H9 (cell line): ENCODE data around the gene PHF21B. TPM values are rescaled to one million over a fixed set of nuclear protein-coding genes. Genes with fewer than 3 reads are reported as not detected.

Experiments
- DNase-seq: peaks from one replicate; pipeline ENCODE4 v3.0.0-alpha.2; 2017
- H2AFZ ChIP-seq: one replicate; pipeline ENCODE4 v1.6.1; 2013; ENCODE audit warnings: mild to moderate bottlenecking, low read length, control low read depth, moderate library complexity
- H2AK5ac ChIP-seq: 2 replicates; pipeline ENCODE4 v1.6.1; 2013; ENCODE audit warnings: low read length, control low read depth, mixed read lengths; ENCODE audit not compliant: insufficient read length
- H2BK120ac ChIP-seq: one replicate; pipeline ENCODE4 v1.6.1; 2013; ENCODE audit warnings: low read depth, mild to moderate bottlenecking, low read length, control low read depth, inconsistent platforms; ENCODE audit not compliant: poor library complexity, severe bottlenecking
- H2BK12ac ChIP-seq: 2 replicates; pipeline ENCODE4 v1.6.1; 2013; ENCODE audit warnings: low read length, control low read depth, mixed read lengths, low read depth; ENCODE audit not compliant: insufficient read length
- H2BK15ac ChIP-seq: 2 replicates; pipeline ENCODE4 v1.6.1; 2013; ENCODE audit warnings: low read depth, low read length, control low read depth
- H2BK20ac ChIP-seq: one replicate; pipeline ENCODE4 v1.6.1; 2013; ENCODE audit warnings: low read depth, mild to moderate bottlenecking, low read length, control low read depth, inconsistent platforms; ENCODE audit not compliant: poor library complexity, severe bottlenecking
- H2BK5ac ChIP-seq: 2 replicates; pipeline ENCODE4 v1.6.1; 2013; ENCODE audit warnings: low read length, control low read depth, mixed read lengths; ENCODE audit not compliant: insufficient read length
- H3K14ac ChIP-seq: 2 replicates; pipeline ENCODE4 v1.6.1; 2013; ENCODE audit warnings: low read length, control low read depth; ENCODE audit not compliant: insufficient read depth
- H3K18ac ChIP-seq: 2 replicates; pipeline ENCODE4 v1.6.1; 2013; ENCODE audit warnings: low read depth, mild to moderate bottlenecking, mixed read lengths, low read length, control low read depth; ENCODE audit not compliant: insufficient read length
- H3K23ac ChIP-seq: 2 replicates; pipeline ENCODE4 v1.6.1; 2013; ENCODE audit warnings: low read length, control low read depth, mixed read lengths, low read depth; ENCODE audit not compliant: insufficient read length
- H3K23me2 ChIP-seq: 2 replicates; pipeline ENCODE4 v1.6.1; 2013; ENCODE audit warnings: low read depth, mild to moderate bottlenecking, mixed read lengths, low read length, control low read depth; ENCODE audit not compliant: insufficient read length, poor library complexity, severe bottlenecking
- H3K27ac ChIP-seq: 2 replicates; pipeline ENCODE4 v1.5.1; 2013; ENCODE audit warnings: low read length, control low read depth, mixed read lengths, low read depth; ENCODE audit not compliant: insufficient read length
- H3K27me3 ChIP-seq: 2 replicates; pipeline ENCODE4 v1.6.1; 2013; ENCODE audit warnings: low read length, control low read depth, inconsistent platforms; ENCODE audit not compliant: insufficient read depth
- H3K4ac ChIP-seq: 2 replicates; pipeline ENCODE4 v1.6.1; 2013; ENCODE audit warnings: low read depth, mild to moderate bottlenecking, control low read depth, inconsistent platforms, low read length, moderate library complexity
- H3K4me1 ChIP-seq: 2 replicates; pipeline ENCODE4 v1.6.1; 2013; ENCODE audit warnings: low read length, control low read depth, inconsistent platforms; ENCODE audit not compliant: insufficient read depth
- H3K4me2 ChIP-seq: 2 replicates; pipeline ENCODE4 v1.6.1; 2013; ENCODE audit warnings: low read length, control low read depth, mixed read lengths; ENCODE audit not compliant: insufficient read length, insufficient read depth
- H3K56ac ChIP-seq: 2 replicates; pipeline ENCODE4 v1.6.1; 2013; ENCODE audit warnings: low read depth, mild to moderate bottlenecking, mixed read lengths, low read length, control low read depth; ENCODE audit not compliant: insufficient read length
- H3K79me1 ChIP-seq: 2 replicates; pipeline ENCODE4 v1.6.1; 2013; ENCODE audit warnings: low read depth, mild to moderate bottlenecking, moderate library complexity, low read length, control low read depth, inconsistent platforms; ENCODE audit not compliant: insufficient read depth, poor library complexity, severe bottlenecking
- H3K79me2 ChIP-seq: 2 replicates; pipeline ENCODE4 v1.6.1; 2013; ENCODE audit warnings: low read length, control low read depth, inconsistent platforms; ENCODE audit not compliant: insufficient read depth
- H3K9ac ChIP-seq: 2 replicates; pipeline ENCODE4 v1.6.1; 2013; ENCODE audit warnings: low read length, control low read depth, mixed read lengths; ENCODE audit not compliant: insufficient read length; ENCODE audit errors: extremely low read depth
- H3K9me3 ChIP-seq: one replicate; pipeline ENCODE4 v1.6.1; 2013; ENCODE audit warnings: low read depth, low read length, inconsistent platforms; ENCODE audit not compliant: control insufficient read depth
- H3T11ph ChIP-seq: one replicate; pipeline ENCODE4 v1.6.1; 2013; ENCODE audit warnings: mild to moderate bottlenecking, low read length, control low read depth, inconsistent platforms
- H4K20me1 ChIP-seq: one replicate; pipeline ENCODE4 v1.6.1; 2013; ENCODE audit not compliant: control insufficient read depth, insufficient read length, insufficient read depth
- H4K5ac ChIP-seq: 2 replicates; pipeline ENCODE4 v1.6.1; 2013; ENCODE audit warnings: low read depth, mild to moderate bottlenecking, mixed read lengths, low read length, control low read depth; ENCODE audit not compliant: insufficient read length
- H4K8ac ChIP-seq: replicated peaks from 2 replicates; pipeline ENCODE4 v1.6.1; 2013; ENCODE audit warnings: low read length, control low read depth, mixed read lengths, low read depth; ENCODE audit not compliant: insufficient read length
- H4K91ac ChIP-seq: 2 replicates; pipeline ENCODE4 v1.6.1; 2013; ENCODE audit warnings: low read depth, mild to moderate bottlenecking, moderate library complexity, mixed read lengths, low read length, control low read depth; ENCODE audit not compliant: insufficient read length
- H3K27ac Mint-ChIP-seq, 3 experiments: 2 replicates in 2 of 3; 3 replicates in 1 of 3; pipeline ENCODE4 v1.8.0; 2020 to 2021; ENCODE audit warnings: mixed read lengths in 3 of 3, mild to moderate bottlenecking in 1 of 3, moderate library complexity in 1 of 3
- H3K27me3 Mint-ChIP-seq: 2 replicates; pipeline ENCODE4 v1.8.0; 2021; ENCODE audit warnings: low read depth, mild to moderate bottlenecking, moderate library complexity, mixed read lengths
- H3K36me3 Mint-ChIP-seq, 3 experiments: 2 replicates in 2 of 3; 3 replicates in 1 of 3; pipeline ENCODE4 v1.8.0; 2020 to 2021; ENCODE audit warnings: low read depth in 3 of 3, mixed read lengths in 3 of 3; ENCODE audit not compliant: insufficient read depth in 1 of 3
- H3K4me1 Mint-ChIP-seq, 2 experiments: 2 replicates each; pipeline ENCODE4 v1.8.0; 2020; ENCODE audit warnings: mixed read lengths in 2 of 2
- H3K4me3 Mint-ChIP-seq, 2 experiments: 2 replicates in 1 of 2; 3 replicates in 1 of 2; pipeline ENCODE4 v1.8.0; 2020 to 2021; ENCODE audit warnings: mild to moderate bottlenecking in 2 of 2, mixed read lengths in 2 of 2, moderate library complexity in 1 of 2
- H3K9me3 Mint-ChIP-seq, 2 experiments: 2 replicates in 1 of 2; 3 replicates in 1 of 2; pipeline ENCODE4 v1.8.0; 2020; ENCODE audit warnings: mild to moderate bottlenecking in 2 of 2, mixed read lengths in 2 of 2, moderate library complexity in 1 of 2
- WGBS: extraction: QIAGEN DNeasy Blood & Tissue Kit; methylation state at CpG from one replicate; pipeline ENCODE4 v1.1.7; 2013; ENCODE audit warnings: missing lambda C conversion rate, low lambda C conversion rate, mixed read lengths; ENCODE audit not compliant: insufficient read length; ENCODE audit errors: extremely low coverage; 5-methylcytosine and 5-hydroxymethylcytosine counted together
- total RNA-seq: library from RNA; stranded (reverse); gene quantifications from 2 replicates; pipeline ENCODE4 v1.2.1, GENCODE V29; 2021
- TF ChIP-seq, protein P1 (sequence below): fragments of 200-600 bp; sonication (generic); conservative IDR thresholded peaks from 3 replicates; pipeline ENCODE4 v1.8.0; 2021; ENCODE audit warnings: antibody characterized with exemption, mild to moderate bottlenecking

Gene PHF21B
- total RNA-seq, 1 experiment from 2014 or later = 60.3 TPM

DNA sequence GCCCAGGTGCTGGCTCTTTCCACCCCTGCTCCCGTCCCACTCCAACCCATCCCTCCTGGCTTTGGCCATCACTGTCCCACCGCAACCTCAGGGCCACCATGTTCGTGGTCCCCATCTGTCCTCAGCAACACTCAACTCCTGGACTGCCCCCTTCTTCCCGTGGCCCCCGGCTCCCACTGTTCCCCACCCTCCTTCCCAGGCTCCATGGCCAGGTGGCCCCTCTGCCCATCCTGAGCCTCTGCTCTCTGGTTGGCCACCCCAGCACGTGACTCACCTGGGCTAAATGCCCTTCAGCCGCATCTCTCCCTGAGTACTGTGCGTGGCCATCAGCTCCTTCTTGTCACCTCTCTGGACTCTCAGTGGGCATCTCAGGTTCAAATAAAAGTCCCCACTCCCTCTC, 41.6 kb upstream of the PHF21B start:
- Histone ChIP-seq H3T11ph (no peak overlapping the region), H2BK5ac (no peak overlapping the region), H4K20me1 (no peaks in the 10 kb centered on the region), H3K79me1 (no peaks in the 10 kb centered on the region), H4K91ac (no peak overlapping the region), H2BK120ac (no peak overlapping the region), H3K23ac (no peak overlapping the region), H3K27ac (no peak overlapping the region), H4K8ac (no peak overlapping the region), H2BK12ac (no peak overlapping the region), H3K18ac (no peak overlapping the region), H3K9ac (no peak overlapping the region), H3K56ac (no peak overlapping the region), H3K4me1 (peaks cover 8% of the 10 kb centered on the region; the same call in 1 of the 2 replicates), H3K4ac (no peak overlapping the region), H3K23me2 (no peaks in the 10 kb centered on the region), H3K27me3 (no peaks in the 10 kb centered on the region; the same call in 1 of the 2 replicates), H4K5ac (no peak overlapping the region), H2BK15ac (no peak overlapping the region), H3K4me2 (no peak overlapping the region), H3K9me3 (no peaks in the 10 kb centered on the region), H3K14ac (no peak overlapping the region), H2BK20ac (no peak overlapping the region), H3K79me2 (no peaks in the 10 kb centered on the region), H2AK5ac (no peak overlapping the region), H2AFZ (no peak overlapping the region)
- TF ChIP-seq, protein P1, sequence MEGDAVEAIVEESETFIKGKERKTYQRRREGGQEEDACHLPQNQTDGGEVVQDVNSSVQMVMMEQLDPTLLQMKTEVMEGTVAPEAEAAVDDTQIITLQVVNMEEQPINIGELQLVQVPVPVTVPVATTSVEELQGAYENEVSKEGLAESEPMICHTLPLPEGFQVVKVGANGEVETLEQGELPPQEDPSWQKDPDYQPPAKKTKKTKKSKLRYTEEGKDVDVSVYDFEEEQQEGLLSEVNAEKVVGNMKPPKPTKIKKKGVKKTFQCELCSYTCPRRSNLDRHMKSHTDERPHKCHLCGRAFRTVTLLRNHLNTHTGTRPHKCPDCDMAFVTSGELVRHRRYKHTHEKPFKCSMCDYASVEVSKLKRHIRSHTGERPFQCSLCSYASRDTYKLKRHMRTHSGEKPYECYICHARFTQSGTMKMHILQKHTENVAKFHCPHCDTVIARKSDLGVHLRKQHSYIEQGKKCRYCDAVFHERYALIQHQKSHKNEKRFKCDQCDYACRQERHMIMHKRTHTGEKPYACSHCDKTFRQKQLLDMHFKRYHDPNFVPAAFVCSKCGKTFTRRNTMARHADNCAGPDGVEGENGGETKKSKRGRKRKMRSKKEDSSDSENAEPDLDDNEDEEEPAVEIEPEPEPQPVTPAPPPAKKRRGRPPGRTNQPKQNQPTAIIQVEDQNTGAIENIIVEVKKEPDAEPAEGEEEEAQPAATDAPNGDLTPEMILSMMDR = no peak
- no peak overlapping the region for H3K27ac Mint-ChIP-seq
- peaks cover 64% of the 10 kb centered on the region for H3K27me3 Mint-ChIP-seq
- no peak overlapping the region for H3K4me3 Mint-ChIP-seq
- no peak for DNase-seq
- H3K4me1 Mint-ChIP-seq = peaks cover 71 to 74% of the 10 kb centered on the region in 2 experiments
- H3K9me3 Mint-ChIP-seq = peaks cover 10 to 11% of the 10 kb centered on the region in 2 experiments
- H3K36me3 Mint-ChIP-seq = peaks cover 2 to 7% (median 4%) of the 10 kb centered on the region in 3 experiments; a peak in 4 of 7 replicates
- no CpG with 5 or more reads among the region's 8 CpGs for WGBS
